Prostate gland (tissue), 2 donors: ENCODE data around the gene OR2S2.

Experiments
- CTCF ChIP-seq, 4 experiments: fragments of 200-600 bp in 2 of 4; fragments of 450-650 bp in 2 of 4; sonication (generic) in 2 of 4; IDR thresholded peaks; 1 replicate in 3 of 4; 2 replicates in 1 of 4; pipeline ENCODE4 v1.5.1; 2016 to 2019; ENCODE audit warnings: antibody characterized with exemption in 4 of 4, mild to moderate bottlenecking in 2 of 4, moderate library complexity in 2 of 4
- POLR2A ChIP-seq: fragments of 450-650 bp; IDR thresholded peaks from one replicate; pipeline ENCODE4 v1.6.1; 2016; ENCODE audit warnings: antibody characterized with exemption, mild to moderate bottlenecking

- no peak for TF ChIP-seq CTCF (IDR thresholded peaks at IDR 0.05)
- TF ChIP-seq POLR2A, result no peak
Observed at GRCh38 chr9:35972093-35972492, 14.1 kb upstream of the OR2S2 start.
